ENCODE results near the gene BST1.

Gene BST1

GRCh38 chr4:15703439-15703838 lies 574 bp downstream of the BST1 start:
- H3K9ac ChIP-seq (ENCODE audit: low read length), result no peak overlapping the region
- TF ChIP-seq CTCF (IDR thresholded peaks at IDR 0.05; ENCODE audit: insufficient read depth, low read length, poor library complexity, severe bottlenecking) (no peak), EZH2phosphoT487 (conservative IDR thresholded peaks at IDR 0.05; ENCODE audit: low read length) (no peak)
- no peaks in the 10 kb centered on the region for H3K27me3 ChIP-seq (ENCODE audit: low read length)

GRCh38 chr4:15704129-15704528 lies 1.3 kb downstream of the BST1 start:
- H3K4me3 ChIP-seq (ENCODE audit: insufficient read depth, low read length, poor library complexity, severe bottlenecking), result no peak overlapping the region
- no peaks in the 10 kb centered on the region for H3K79me2 ChIP-seq (ENCODE audit: insufficient read depth, low read length)
- H3K9me2 ChIP-seq (replicated peaks; ENCODE audit: insufficient read depth, low read length), result no peaks in the 10 kb centered on the region
- no peaks in the 10 kb centered on the region for H3K27me3 ChIP-seq (ENCODE audit: low read length)
- H3F3A ChIP-seq (ENCODE audit: insufficient read depth), result no peaks in the 10 kb centered on the region
- H3K9me3 ChIP-seq (ENCODE audit: insufficient read depth, low read length), result no peaks in the 10 kb centered on the region
- no peak overlapping the region for H3K9ac ChIP-seq (ENCODE audit: low read length)
- no peak overlapping the region for H3K27ac ChIP-seq (ENCODE audit: low read depth, low read length)
- H3K36me3 ChIP-seq (ENCODE audit: low read length), result no peaks in the 10 kb centered on the region
- TF ChIP-seq CTCF (IDR thresholded peaks at IDR 0.05; ENCODE audit: insufficient read depth, low read length, poor library complexity, severe bottlenecking) (no peak), EZH2phosphoT487 (conservative IDR thresholded peaks at IDR 0.05; ENCODE audit: low read length) (no peak)
- no peak overlapping the region for H3K4me2 ChIP-seq (ENCODE audit: low read depth, low read length, poor library complexity, severe bottlenecking)
- H4K20me1 ChIP-seq (ENCODE audit: low read depth, low read length), result no peaks in the 10 kb centered on the region
- H2AFZ ChIP-seq (ENCODE audit: low read depth, low read length, severe bottlenecking), result no peak overlapping the region

More at GRCh38 chr4:15703439-15703838, 574 bp downstream of the BST1 start:
- Histone ChIP-seq H3K4me3 (ENCODE audit: insufficient read depth, low read length, poor library complexity, severe bottlenecking) (no peak overlapping the region), H3K9me2 (replicated peaks; ENCODE audit: insufficient read depth, low read length) (no peaks in the 10 kb centered on the region), H3K9me3 (ENCODE audit: insufficient read depth, low read length) (no peaks in the 10 kb centered on the region), H3K27ac (ENCODE audit: low read depth, low read length) (no peak overlapping the region), H3K79me2 (ENCODE audit: insufficient read depth, low read length) (no peaks in the 10 kb centered on the region), H4K20me1 (ENCODE audit: low read depth, low read length) (no peaks in the 10 kb centered on the region), H3K4me2 (ENCODE audit: low read depth, low read length, poor library complexity, severe bottlenecking) (no peak overlapping the region), H3F3A (ENCODE audit: insufficient read depth) (no peaks in the 10 kb centered on the region), H2AFZ (ENCODE audit: low read depth, low read length, severe bottlenecking) (no peak overlapping the region), H3K36me3 (ENCODE audit: low read length) (no peaks in the 10 kb centered on the region)

- H3K4me2 ChIP-seq (ENCODE audit: low read depth, low read length, poor library complexity, severe bottlenecking), result no peak overlapping the region
- H3K9ac ChIP-seq (ENCODE audit: low read length), result no peak overlapping the region
- H3K27ac ChIP-seq (ENCODE audit: low read depth, low read length), result no peak overlapping the region
- no peak for TF ChIP-seq EZH2phosphoT487 (conservative IDR thresholded peaks at IDR 0.05; ENCODE audit: low read length)
- TF ChIP-seq CTCF (IDR thresholded peaks at IDR 0.05; ENCODE audit: insufficient read depth, low read length, poor library complexity, severe bottlenecking), result no peak
- no peaks in the 10 kb centered on the region for H3K36me3 ChIP-seq (ENCODE audit: low read length)
- H3F3A ChIP-seq (ENCODE audit: insufficient read depth), result no peaks in the 10 kb centered on the region
- no peaks in the 10 kb centered on the region for H4K20me1 ChIP-seq (ENCODE audit: low read depth, low read length)
- no peaks in the 10 kb centered on the region for H3K9me2 ChIP-seq (replicated peaks; ENCODE audit: insufficient read depth, low read length)
- H3K9me3 ChIP-seq (ENCODE audit: insufficient read depth, low read length), result no peaks in the 10 kb centered on the region
- H3K79me2 ChIP-seq (ENCODE audit: insufficient read depth, low read length), result no peaks in the 10 kb centered on the region
- peak overlapping the region; percentile 27 for H2AFZ ChIP-seq (ENCODE audit: low read depth, low read length, severe bottlenecking)
- no peaks in the 10 kb centered on the region for H3K27me3 ChIP-seq (ENCODE audit: low read length)
- no peak overlapping the region for H3K4me3 ChIP-seq (ENCODE audit: insufficient read depth, low read length, poor library complexity, severe bottlenecking)
Measured at GRCh38 chr4:15706646-15707362, 3.9 kb downstream of the BST1 start.
